A549 (cell line): Measurements from ENCODE around the gene SUGP2. TPM values are rescaled to one million over a fixed set of nuclear protein-coding genes. Genes with fewer than 3 reads are reported as not detected.

ENCODE experiments used
- ATAC-seq, 2 experiments: fragments of 200-7000 bp in 1 of 2; fragments of >200 bp in 1 of 2; cut with Nextera tagmentation in 1 of 2; cut with Tn5 transposase in 1 of 2; 3 replicates each; pipeline versions ENCODE4 v1.8.0 to v1.9.1; 2018 to 2020; ENCODE audit warnings: mild to moderate bottlenecking in 1 of 2, moderate library complexity in 1 of 2
- CTCF ChIA-PET: fragments of 300-600 bp; sonication (Branson Sonifier 250); formaldehyde crosslinking; extraction: SDS; loops from one replicate; lab custom pipeline; 2021; ENCODE audit warnings: antibody characterized with exemption, inconsistent platforms; lab: Yijun Ruan, JAX
- POLR2A ChIA-PET: fragments of 350-600 bp; formaldehyde crosslinking; extraction: SDS; loops from one replicate; lab custom pipeline; 2021; ENCODE audit warnings: antibody characterized with exemption, inconsistent platforms; lab: Yijun Ruan, JAX
- DNase-seq, 2 experiments: peaks; one replicate each; pipeline versions ENCODE4 v3.0.0 to v3.0.0-alpha.2; 2011 to 2016; ENCODE audit warnings: low read depth in 1 of 2, low spot score in 1 of 2
- FAIRE-seq: peaks from 2 replicates; lab custom pipeline; 2011; peaks lifted over from hg19 to GRCh38; lab: Jason Lieb, UNC
- H3K27ac ChIP-seq, 2 experiments: fragments of >200 bp; sonication (Bioruptor Twin); formaldehyde crosslinking; 3 replicates each; pipeline ENCODE4 v1.5.1; 2016 to 2017
- H3K4me1 ChIP-seq: fragments of >200 bp; sonication (Bioruptor Twin); formaldehyde crosslinking; 3 replicates; pipeline ENCODE4 v1.6.1; 2016
- H3K4me2 ChIP-seq: fragments of >200 bp; sonication (Bioruptor Twin); formaldehyde crosslinking; 3 replicates; pipeline ENCODE4 v1.6.1; 2016
- H3K4me3 ChIP-seq: fragments of >200 bp; sonication (Bioruptor Twin); formaldehyde crosslinking; 3 replicates; pipeline ENCODE4 v1.5.1; 2016
- H3K9me3 ChIP-seq: fragments of >200 bp; sonication (Bioruptor Twin); formaldehyde crosslinking; 3 replicates; pipeline ENCODE4 v1.6.1; 2016
- ATOH8 ChIP-seq: fragments of 250-450 bp; sonication (Bioruptor Pico); IDR thresholded peaks from 2 replicates; pipeline ENCODE4 v1.5.0; 2020; ENCODE audit warnings: low read depth, mild to moderate bottlenecking, moderate library complexity
- BCL3 ChIP-seq: fragments of >200 bp; sonication (Bioruptor Twin); formaldehyde crosslinking; IDR thresholded peaks from 3 replicates; pipeline ENCODE4 v1.6.1; 2016
- CBX2 ChIP-seq: fragments of 200-600 bp; sonication (generic); IDR thresholded peaks from 2 replicates; pipeline ENCODE4 v1.6.1; 2016; ENCODE audit warnings: low read depth, mild to moderate bottlenecking, borderline replicate concordance
- CHD4 ChIP-seq: fragments of 200-600 bp; sonication (generic); IDR thresholded peaks from 2 replicates; pipeline ENCODE4 v1.6.1; 2016; ENCODE audit warnings: antibody characterized with exemption, mild to moderate bottlenecking, borderline replicate concordance
- CTCF ChIP-seq: fragments of >200 bp; sonication (Bioruptor Twin); formaldehyde crosslinking; IDR thresholded peaks from 3 replicates; pipeline ENCODE4 v1.5.1; 2016
- E2F6 ChIP-seq: IDR thresholded peaks from 2 replicates; pipeline ENCODE4 v1.6.1; 2012; ENCODE audit warnings: low read depth, borderline replicate concordance
- EHMT2 ChIP-seq: fragments of 200-600 bp; sonication (generic); IDR thresholded peaks from 2 replicates; pipeline ENCODE4 v1.6.1; 2016; ENCODE audit warnings: antibody characterized with exemption, low read depth, mild to moderate bottlenecking, moderate library complexity
- ESRRA ChIP-seq: fragments of 150-350 bp; IDR thresholded peaks from 2 replicates; pipeline ENCODE4 v1.6.1; 2014; ENCODE audit warnings: mild to moderate bottlenecking, low read length, borderline replicate concordance
- FOSB ChIP-seq: fragments of 250-450 bp; sonication (Bioruptor Pico); IDR thresholded peaks from 2 replicates; pipeline ENCODE4 v1.5.0; 2020; ENCODE audit warnings: mild to moderate bottlenecking, moderate library complexity
- FOXS1 ChIP-seq: fragments of 250-450 bp; sonication (Bioruptor Pico); IDR thresholded peaks from 2 replicates; pipeline ENCODE4 v1.5.0; 2020; ENCODE audit warnings: mild to moderate bottlenecking, moderate library complexity
- GATA3 ChIP-seq: IDR thresholded peaks from 2 replicates; pipeline ENCODE4 v1.6.1; 2012; ENCODE audit warnings: borderline replicate concordance
- JUNB ChIP-seq: fragments of >200 bp; sonication (Bioruptor Twin); formaldehyde crosslinking; IDR thresholded peaks from 2 replicates; pipeline ENCODE4 v1.6.1; 2016
- KDM1A ChIP-seq: fragments of 200-600 bp; sonication (generic); IDR thresholded peaks from 2 replicates; pipeline ENCODE4 v1.6.1; 2016; ENCODE audit warnings: low read depth, mild to moderate bottlenecking
- MAFK ChIP-seq: fragments of 450-650 bp; IDR thresholded peaks from 2 replicates; pipeline ENCODE4 v1.6.1; 2014; ENCODE audit not compliant: partially characterized antibody
- PBX3 ChIP-seq: IDR thresholded peaks from 2 replicates; pipeline ENCODE4 v1.6.1; 2012
- RARB ChIP-seq: fragments of 250-450 bp; sonication (Bioruptor Pico); IDR thresholded peaks from 2 replicates; pipeline ENCODE4 v1.8.0; 2021; ENCODE audit warnings: mild to moderate bottlenecking, moderate library complexity
- RCOR1 ChIP-seq: fragments of 150-350 bp; IDR thresholded peaks from 2 replicates; pipeline ENCODE4 v1.6.1; 2014; ENCODE audit warnings: antibody characterized with exemption, low read length, low read depth
- RFX5 ChIP-seq: fragments of 450-650 bp; IDR thresholded peaks from 2 replicates; pipeline ENCODE4 v1.7.1; 2014; ENCODE audit warnings: antibody characterized with exemption, mild to moderate bottlenecking, moderate library complexity
- SMC3 ChIP-seq: fragments of >200 bp; sonication (Bioruptor Twin); formaldehyde crosslinking; IDR thresholded peaks from 3 replicates; pipeline ENCODE4 v1.6.1; 2018; ENCODE audit warnings: inconsistent platforms
- TFCP2L1 ChIP-seq: fragments of 250-450 bp; sonication (Bioruptor Pico); IDR thresholded peaks from 2 replicates; pipeline ENCODE4 v1.5.0; 2021; ENCODE audit warnings: mild to moderate bottlenecking
- USF2 ChIP-seq: fragments of 450-650 bp; IDR thresholded peaks from 2 replicates; pipeline ENCODE4 v1.6.1; 2014; ENCODE audit warnings: antibody characterized with exemption
- ZC3H11A ChIP-seq: fragments of 450-650 bp; IDR thresholded peaks from 2 replicates; pipeline ENCODE4 v1.6.1; 2014; ENCODE audit warnings: antibody characterized with exemption, mild to moderate bottlenecking
- ZFP36 ChIP-seq: fragments of 450-650 bp; IDR thresholded peaks from 2 replicates; pipeline ENCODE4 v1.6.1; 2014; ENCODE audit warnings: borderline replicate concordance; ENCODE audit not compliant: partially characterized antibody
- ZNF302 ChIP-seq: fragments of 250-450 bp; sonication (Bioruptor Pico); IDR thresholded peaks from 2 replicates; pipeline ENCODE4 v1.9.0; 2021; ENCODE audit warnings: inconsistent platforms, mild to moderate bottlenecking, moderate library complexity
- ZSCAN20 ChIP-seq: fragments of 250-450 bp; sonication (Bioruptor Pico); IDR thresholded peaks from 2 replicates; pipeline ENCODE4 v1.8.0; 2022; ENCODE audit warnings: mild to moderate bottlenecking, moderate library complexity
- WGBS: methylation state at CpG from one replicate; pipeline ENCODE4 v1.1.6; 2017; ENCODE audit errors: missing lambda C conversion rate; 5-methylcytosine and 5-hydroxymethylcytosine counted together
- polyA plus RNA-seq, 4 experiments: library from polyadenylated mRNA; depleted of rRNA in 3 of 4; stranded (reverse); fragments of >200 nt; fragmentation: RNase III in 1 of 4; extraction: RNeasy Plus Mini Kit Qiagen cat#74134 plus additional on column Dnase treatment in 1 of 4; gene quantifications; 2 replicates in 3 of 4; 3 replicates in 1 of 4; pipeline ENCODE4 v1.2.3, GENCODE V29; 2011 to 2017

SUGP2 gene
- polyA plus RNA-seq, 2 of the 4 experiments (the other 2 are of a cell fraction): 42.4 to 43.9 TPM

- TF ChIP-seq PBX3 (peak; percentile 95), ZNF302 (CRISPR knock-in tag) (no peak), USF2 (no peak), BCL3 (no peak), ESRRA (no peak), SMC3 (no peak), RARB (no peak), KDM1A (no peak), ZSCAN20 (no peak), CBX2 (no peak), ZC3H11A (no peak), CHD4 (no peak), ZFP36 (no peak), JUNB (no peak)
Measured at GRCh38 chr19:19063183-19064097, 30.1 kb upstream of the SUGP2 start, which contains the start of gene SLC25A42 (continued).

- 68% methylated on average over 4 of the region's 4 CpGs for WGBS
- ChIA-PET POLR2A (no interaction called here), CTCF (interaction anchor here (0.6 to 2.4 kb wide), 6 partner anchors 8 to 87 kb away, joined by 3 to 7 read pairs (median 6); no protein-coding TSS in a partner anchor)
- Histone ChIP-seq H3K4me1 (peaks cover 20% of the 10 kb centered on the region), H3K27ac (peak overlapping the region in 1 of 2 experiments; percentile 85; a peak in 2 of 6 replicates), H3K9me3 (no peaks in the 10 kb centered on the region), H3K4me2 (peak overlapping the region; percentile 78), H3K4me3 (peak overlapping the region; percentile 60; the same call in 2 of the 3 replicates)
- FAIRE-seq (no peak), ATAC-seq (no peak), DNase-seq (peak in 1 of 2 experiments; percentile 7)
- TF ChIP-seq ZFP36: peak; percentile 73
- no peak for TF ChIP-seq CTCF
- TF ChIP-seq ESRRA: no peak
- TF ChIP-seq MAFK: no peak
- TF ChIP-seq E2F6: 0 out of 2 replicates have a peak, but pooled peaks have one; percentile 10
- TF ChIP-seq RCOR1: no peak
- no peak for TF ChIP-seq FOXS1 (CRISPR knock-in tag)
- TF ChIP-seq KDM1A: peak; percentile 77; the same call in 1 of the 2 replicates
- TF ChIP-seq RFX5: no peak
- TF ChIP-seq TFCP2L1 (CRISPR knock-in tag): no peak
- no peak for TF ChIP-seq GATA3
- TF ChIP-seq ATOH8 (CRISPR knock-in tag): no peak
- TF ChIP-seq EHMT2: no peak
- no peak for TF ChIP-seq FOSB (CRISPR knock-in tag)
Measured at GRCh38 chr19:19062454-19063182, 29.3 kb upstream of the SUGP2 start.
